HG03460 (cell line): ENCODE data around the gene DLD.
A peak's percentile ranks its signal among the peaks of the same experiment; 100 is the strongest.
"Not testable (repeated sequence)": the region's sequence is repeated elsewhere in the genome, so short reads cannot be mapped to it uniquely, and the experiment has no call there.

Experiments
- ATAC-seq: cut with Tn5 transposase; IDR thresholded peaks from one replicate; pipeline ENCODE4 v1.9.1; 2021; ENCODE audit not compliant: unreplicated experiment

DLD gene

DNA sequence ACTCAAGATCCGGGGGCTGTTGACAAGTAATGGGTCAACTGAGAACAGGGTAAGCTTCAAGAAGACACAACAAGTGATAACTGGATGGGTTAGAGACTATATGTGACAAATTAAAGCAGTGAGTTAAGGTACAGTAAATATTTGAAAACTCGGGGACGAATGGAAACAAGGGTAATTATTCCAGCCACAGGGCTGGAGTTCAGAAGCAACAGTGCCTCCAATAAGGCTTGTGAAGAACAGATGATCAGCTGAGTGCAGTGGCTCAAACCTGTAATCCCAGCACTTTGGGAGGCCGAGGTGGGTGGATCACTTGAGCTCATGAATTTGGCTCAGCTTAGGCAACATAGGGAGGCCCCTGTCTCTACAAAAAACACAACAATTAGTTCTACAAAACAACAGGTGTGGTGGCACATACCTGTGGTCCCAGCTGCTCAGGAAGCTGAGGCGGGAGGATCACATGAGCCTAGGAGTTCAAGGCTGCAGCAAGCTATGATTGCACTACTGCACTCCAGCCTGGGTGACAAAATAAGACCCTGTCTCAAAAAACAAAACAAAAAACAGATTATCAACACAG is 20.5 kb upstream of the DLD start:
- no peak for ATAC-seq

GRCh38 chr7:107874111-107874510 is 16.9 kb upstream of the DLD start:
- ATAC-seq = no peak

DNA sequence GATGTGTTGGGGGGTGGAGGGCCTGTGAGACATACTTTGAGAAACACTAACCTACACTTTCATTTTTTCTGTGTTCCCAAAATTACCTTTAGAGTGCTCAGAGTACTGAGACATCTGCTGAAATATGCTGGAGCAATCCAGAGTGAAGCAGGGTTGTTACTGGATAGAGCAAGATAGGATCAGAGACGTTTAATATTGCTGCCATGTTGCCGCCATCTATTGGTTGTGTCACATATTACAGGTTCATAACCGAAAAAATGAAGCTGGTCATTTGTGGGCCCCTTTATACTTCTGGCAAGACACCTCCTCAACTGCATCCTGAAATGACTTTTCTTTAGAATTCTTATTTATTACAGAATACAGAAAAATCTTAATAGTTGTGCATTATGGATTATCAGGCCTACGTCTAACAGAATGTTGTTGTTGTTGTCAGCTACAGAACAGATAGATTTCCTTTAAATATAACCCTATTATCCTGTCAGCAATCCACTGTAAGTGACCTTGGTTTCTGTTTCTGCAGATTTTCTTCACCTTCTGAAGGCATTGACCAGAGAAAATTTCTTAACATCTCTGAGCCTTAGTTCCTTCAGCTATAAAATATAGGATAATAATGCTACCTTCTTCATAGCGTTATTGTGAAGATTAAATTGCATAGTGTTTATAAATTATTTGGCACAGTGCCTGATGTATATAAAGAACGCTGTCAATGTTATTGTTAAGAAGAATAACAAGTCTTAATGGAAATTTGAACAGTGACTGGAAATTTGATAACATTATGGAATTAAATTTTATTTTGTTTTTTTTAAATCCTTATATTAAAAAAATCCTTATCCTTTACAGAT is 16.2 kb upstream of the DLD start:
- ATAC-seq = peak; percentile 47

DNA sequence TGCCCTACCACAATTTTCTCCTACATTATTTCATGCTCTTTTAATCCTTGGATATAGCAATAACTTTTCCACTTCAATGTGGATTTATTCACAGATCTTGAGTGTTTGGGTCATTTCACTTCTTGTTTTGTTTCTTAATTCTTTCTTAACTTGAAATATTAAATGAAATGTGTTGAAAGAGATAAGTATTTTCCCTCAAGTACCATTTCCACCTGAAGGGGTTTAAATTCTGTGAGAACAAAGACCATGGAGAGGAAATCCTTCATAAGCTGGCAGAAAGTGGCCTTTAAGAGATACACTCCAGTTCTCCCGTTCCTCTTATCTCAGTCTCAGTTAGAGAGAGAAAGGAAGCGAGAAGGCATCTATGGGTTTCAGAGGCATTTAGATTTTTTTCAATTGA is 14.1 kb upstream of the DLD start:
- ATAC-seq = no peak

DNA sequence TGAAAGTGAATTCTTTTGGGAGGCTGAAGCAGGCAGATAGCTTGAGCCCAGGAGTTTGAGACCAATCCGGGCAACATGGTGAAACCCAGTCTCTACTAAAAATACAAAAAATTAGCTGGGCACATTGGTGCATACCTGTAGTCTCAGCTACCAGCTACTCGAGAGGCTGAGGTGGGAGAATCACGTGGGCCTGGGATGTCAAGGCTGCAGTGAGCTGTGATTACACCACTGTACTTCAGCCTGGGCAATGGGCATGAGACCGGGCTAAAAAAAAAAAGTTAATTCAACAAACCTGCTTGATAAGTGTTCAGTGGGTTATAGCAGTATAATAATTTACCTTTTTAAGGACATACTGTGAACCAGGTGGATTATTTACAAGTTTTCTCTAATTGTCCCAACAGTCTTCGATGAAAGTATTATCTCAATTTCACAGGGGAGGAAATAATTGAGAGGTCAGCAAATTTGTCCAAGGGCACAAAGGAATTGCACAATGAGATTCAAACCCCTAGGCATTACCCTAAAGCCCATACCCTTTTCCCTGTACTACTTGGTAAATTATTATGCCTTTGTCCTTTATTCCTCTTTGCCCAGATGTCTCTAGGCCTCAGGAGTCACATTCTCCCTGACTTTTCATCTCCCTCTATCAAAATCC is 13.1 kb upstream of the DLD start:
- no peak for ATAC-seq

DNA sequence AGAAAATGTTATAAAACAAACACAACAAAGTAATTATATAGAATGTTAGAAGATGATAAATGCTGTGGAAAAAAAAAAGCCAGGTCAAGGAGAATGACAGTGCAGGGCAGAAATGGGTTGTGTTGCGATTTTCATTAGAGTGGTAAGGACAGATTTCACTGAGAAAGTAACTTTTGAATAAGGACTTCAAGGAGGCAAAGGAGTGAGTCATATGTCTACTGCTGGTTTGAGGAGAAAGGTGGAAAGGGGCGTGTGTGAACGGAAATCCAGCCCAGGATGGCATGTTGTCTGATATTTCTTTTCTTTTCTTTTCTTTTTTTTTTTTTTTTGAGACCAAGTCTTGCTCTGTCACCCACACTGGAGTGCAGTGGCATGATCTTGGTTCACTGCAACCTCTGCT is 12.3 kb upstream of the DLD start:
- no peak for ATAC-seq

DNA sequence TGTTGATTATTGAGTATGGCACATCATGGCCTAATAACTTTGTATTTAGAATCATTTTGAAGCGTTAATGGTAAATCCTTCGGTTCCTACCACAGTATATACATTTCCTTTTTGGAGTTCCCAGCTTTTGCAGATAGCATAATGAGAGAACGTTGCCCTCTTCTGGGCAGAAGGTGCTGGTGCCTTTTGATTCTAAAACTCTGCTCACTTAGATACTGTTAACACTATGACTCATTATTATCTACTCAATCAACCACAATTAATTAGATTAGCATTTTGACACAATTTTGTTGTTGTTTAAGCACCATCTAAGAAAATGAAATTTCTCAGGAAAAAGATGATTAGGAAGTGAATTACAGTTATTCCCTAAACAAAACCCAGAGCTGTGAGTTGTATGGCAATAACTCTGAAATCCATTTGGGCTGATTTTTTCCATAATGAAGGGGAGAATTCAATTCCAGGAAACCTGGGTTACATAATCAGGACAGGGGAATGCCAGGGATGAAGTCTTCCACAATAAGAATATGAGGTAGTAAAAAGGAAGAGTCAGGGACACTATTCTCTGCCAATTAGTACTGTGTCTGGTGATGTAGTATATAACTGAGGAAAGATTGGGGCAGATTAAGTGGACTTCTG is 11.5 kb upstream of the DLD start:
- ATAC-seq = peak; percentile 81

- ATAC-seq = no peak
Observed at GRCh38 chr7:107882766-107883165, 8.2 kb upstream of the DLD start.

- ATAC-seq = no peak
Observed at GRCh38 chr7:107884066-107884818, 6.7 kb upstream of the DLD start.

- ATAC-seq = not testable (repeated sequence)
Observed at GRCh38 chr7:107887827-107888226, 3.2 kb upstream of the DLD start.

DNA sequence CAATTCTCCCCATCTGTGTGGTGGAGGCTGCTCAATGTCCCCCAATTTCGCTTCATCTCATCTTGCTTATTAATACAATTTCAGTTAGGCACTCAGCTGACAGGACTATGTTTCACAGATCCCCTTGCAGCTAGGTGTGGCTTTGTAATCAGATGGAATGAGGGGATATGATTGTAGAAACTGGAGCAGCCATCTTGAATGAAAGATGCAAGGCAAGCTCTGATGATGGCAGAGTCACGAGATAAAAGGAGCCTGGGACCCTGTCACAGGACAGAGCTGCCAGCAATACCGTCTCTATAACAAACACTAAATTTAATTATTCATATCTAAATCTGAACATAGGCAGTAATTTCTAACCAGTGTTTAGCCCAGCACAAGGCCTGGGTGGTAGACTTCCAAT is 991 bp upstream of the DLD start:
- ATAC-seq = no peak

GRCh38 chr7:107890493-107890961 is 456 bp upstream of the DLD start:
- peak; percentile 5 for ATAC-seq

- ATAC-seq = peak; percentile 23
Observed at GRCh38 chr7:107891636-107892366, 818 bp downstream of the DLD start.

GRCh38 chr7:107892367-107892741 is 1.4 kb downstream of the DLD start:
- not testable (repeated sequence) for ATAC-seq

GRCh38 chr7:107898997-107899594 is 8.1 kb downstream of the DLD start:
- no peak for ATAC-seq

DNA sequence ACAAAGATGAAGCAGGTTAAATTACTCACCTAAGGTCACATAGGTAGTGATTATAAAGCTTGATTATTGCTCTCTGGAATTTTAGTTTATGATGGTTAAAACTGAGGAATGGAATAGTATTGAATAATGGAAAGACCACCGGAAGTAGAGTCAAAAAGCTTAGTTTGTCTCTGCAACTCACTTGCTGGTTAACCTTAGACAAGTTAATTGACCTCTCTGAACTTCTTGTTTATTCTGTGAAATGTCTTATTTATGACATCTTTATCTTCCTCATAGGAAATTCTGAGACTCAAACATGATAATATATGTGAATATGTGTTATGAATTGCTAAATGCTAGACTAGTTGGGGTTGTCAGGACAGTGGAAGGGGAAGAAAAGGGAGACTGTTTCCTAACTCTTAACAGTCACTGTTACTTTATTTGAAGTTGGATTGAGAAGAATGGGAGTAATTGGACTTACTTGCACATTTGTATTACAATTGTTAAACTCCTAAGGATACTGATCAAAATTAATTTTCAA is 9.6 kb downstream of the DLD start:
- no peak for ATAC-seq

- ATAC-seq = no peak
Observed at GRCh38 chr7:107902381-107902780, 11.4 kb downstream of the DLD start.

DNA sequence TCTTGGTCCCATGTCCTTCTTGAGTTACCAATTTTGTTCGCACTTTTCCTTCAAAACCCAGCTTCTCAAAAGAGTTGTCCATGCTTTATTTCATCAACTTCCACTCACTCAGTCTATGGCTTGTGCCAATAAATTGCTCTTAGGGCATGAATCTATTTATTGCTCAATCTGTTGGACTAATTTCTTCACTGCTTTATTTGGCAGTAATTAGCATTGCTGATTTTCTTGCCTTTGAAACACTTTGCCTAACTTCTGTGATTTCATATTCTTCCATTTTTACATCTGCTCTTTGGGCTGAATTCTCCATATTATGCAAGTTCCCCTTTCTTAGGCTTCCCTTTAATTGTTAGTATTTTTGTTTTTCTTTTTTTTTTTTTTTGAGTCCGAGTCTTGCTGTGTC is 16.8 kb downstream of the DLD start:
- no peak for ATAC-seq

DNA sequence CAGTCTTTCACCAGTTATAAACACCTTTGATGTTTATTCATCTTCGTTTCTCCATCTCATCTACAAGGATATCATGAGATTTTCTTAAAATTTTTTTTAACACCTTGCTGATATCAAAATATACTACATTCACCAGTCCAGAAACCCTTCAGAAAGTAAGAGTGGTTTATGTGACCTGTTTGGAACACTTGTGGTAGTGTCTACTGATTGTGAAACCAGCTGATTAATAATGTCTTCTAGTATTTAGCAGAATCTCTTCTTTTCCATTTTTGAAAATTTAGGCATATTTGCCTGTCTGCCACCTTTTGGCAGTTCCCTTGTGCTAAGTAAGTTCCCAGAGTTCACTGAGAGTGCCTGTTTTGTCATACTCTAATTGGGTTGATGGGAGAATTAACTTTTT is 18.5 kb downstream of the DLD start:
- ATAC-seq = no peak

DNA sequence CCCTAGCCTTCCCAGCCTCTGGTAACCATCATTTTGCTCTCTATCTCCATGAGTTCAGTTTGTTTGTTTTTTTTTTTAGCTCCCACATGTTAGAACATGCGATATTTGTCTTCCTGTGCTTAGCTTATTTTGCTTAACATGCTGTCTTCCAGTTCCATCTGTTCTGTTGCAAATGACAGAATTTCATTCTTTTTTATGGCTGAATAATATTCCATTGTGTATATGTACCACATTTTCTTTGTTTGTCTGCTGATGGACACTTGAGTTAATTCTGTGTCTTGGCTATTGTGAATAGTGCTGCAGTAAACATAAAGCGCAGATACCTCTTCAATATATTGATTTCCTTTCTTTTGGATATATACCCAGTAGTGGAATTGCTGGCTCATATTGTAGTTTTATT is 21.0 kb downstream of the DLD start:
- no peak for ATAC-seq
